GM12873 (cell line): ENCODE data around the gene ATP13A4.

Experiments used
- CTCF ChIP-seq: IDR thresholded peaks from 2 replicates; pipeline ENCODE4 v1.5.1; 2012; ENCODE audit warnings: low read depth, mild to moderate bottlenecking, moderate library complexity, low read length, control low read depth; ENCODE audit not compliant: insufficient read depth; ENCODE audit errors: missing control alignments

ATP13A4 gene

GRCh38 chr3:193554811-193555210, at the start of gene ATP13A4:
Gene ATP13A4 (minus strand): TSS chr3:193554895. CDS start chr3:193554799, 96 bp downstream.
- TF ChIP-seq CTCF: no peak

- no peak for TF ChIP-seq CTCF
Observed at GRCh38 chr3:193599393-193599792, 44.7 kb upstream of the ATP13A4 start.

- TF ChIP-seq CTCF: no peak
Observed at GRCh38 chr3:193598202-193598601, 43.5 kb upstream of the ATP13A4 start.

GRCh38 chr3:193595939-193596487, 41.3 kb upstream of the ATP13A4 start:
- no peak for TF ChIP-seq CTCF

- TF ChIP-seq CTCF: no peak
Observed at GRCh38 chr3:193594946-193595689, 40.4 kb upstream of the ATP13A4 start.

- no peak for TF ChIP-seq CTCF
Observed at GRCh38 chr3:193593668-193594030, 39.0 kb upstream of the ATP13A4 start.

- TF ChIP-seq CTCF: no peak
Observed at GRCh38 chr3:193592841-193593667, 38.4 kb upstream of the ATP13A4 start, which contains the start of gene OPA1. Gene OPA1 (plus strand): TSS chr3:193593208. CDS start chr3:193593378, 170 bp downstream.
